Ascending aorta (tissue), 2 donors: ENCODE measurements around the gene MDGA2. TPM values are rescaled to one million over a fixed set of nuclear protein-coding genes. Genes with fewer than 3 reads are reported as not detected.

Experiments used
- DNase-seq, 2 donors: peaks; one replicate each; pipeline ENCODE4 v3.0.0-alpha.2; 2019; ENCODE audit warnings: low spot score in 2 of 2
- H3K27ac ChIP-seq, 2 donors: fragments of 200-600 bp; sonication (generic); one replicate each; pipeline ENCODE4 v1.5.1; 2016 to 2017; ENCODE audit warnings: mild to moderate bottlenecking in 1 of 2
- H3K27me3 ChIP-seq: fragments of 200-600 bp; sonication (generic); one replicate; pipeline ENCODE4 v1.5.1; 2017
- H3K36me3 ChIP-seq, 2 donors: fragments of 200-600 bp; sonication (generic); one replicate each; pipeline ENCODE4 v1.5.1; 2016
- H3K4me1 ChIP-seq, 2 donors: fragments of 200-600 bp; sonication (generic); one replicate each; pipeline ENCODE4 v1.5.1; 2016 to 2017; ENCODE audit warnings: mild to moderate bottlenecking in 1 of 2
- H3K4me3 ChIP-seq, 2 donors: fragments of 200-600 bp; sonication (generic); one replicate each; pipeline ENCODE4 v1.5.1; 2016 to 2017; ENCODE audit warnings: mild to moderate bottlenecking in 1 of 2
- H3K9me3 ChIP-seq, 2 donors: fragments of 200-600 bp; sonication (generic); one replicate each; pipeline ENCODE4 v1.5.1; 2016
- intact Hi-C: fragments of 100-400 bp; cut with DNase I; formaldehyde crosslinking; loops from one replicate; pipeline ENCODE4 v1.15.1; 2023
- total RNA-seq: library from RNA; depleted of rRNA; stranded (reverse); fragments of >200 nt; gene quantifications from one replicate; pipeline ENCODE4 v1.1.0, GENCODE V29; 2016
- TF ChIP-seq, protein P1 (sequence below), 3 experiments: fragments of 200-600 bp in 2 of 3; fragments of 450-650 bp in 1 of 3; sonication (generic) in 2 of 3; IDR thresholded peaks; one replicate each; pipeline ENCODE4 v1.5.1; 2016 to 2019; ENCODE audit warnings: antibody characterized with exemption in 3 of 3, mild to moderate bottlenecking in 1 of 3, moderate library complexity in 1 of 3

The MDGA2 gene
- total RNA-seq, 1 donor from 2014 or later: not detected

DNA sequence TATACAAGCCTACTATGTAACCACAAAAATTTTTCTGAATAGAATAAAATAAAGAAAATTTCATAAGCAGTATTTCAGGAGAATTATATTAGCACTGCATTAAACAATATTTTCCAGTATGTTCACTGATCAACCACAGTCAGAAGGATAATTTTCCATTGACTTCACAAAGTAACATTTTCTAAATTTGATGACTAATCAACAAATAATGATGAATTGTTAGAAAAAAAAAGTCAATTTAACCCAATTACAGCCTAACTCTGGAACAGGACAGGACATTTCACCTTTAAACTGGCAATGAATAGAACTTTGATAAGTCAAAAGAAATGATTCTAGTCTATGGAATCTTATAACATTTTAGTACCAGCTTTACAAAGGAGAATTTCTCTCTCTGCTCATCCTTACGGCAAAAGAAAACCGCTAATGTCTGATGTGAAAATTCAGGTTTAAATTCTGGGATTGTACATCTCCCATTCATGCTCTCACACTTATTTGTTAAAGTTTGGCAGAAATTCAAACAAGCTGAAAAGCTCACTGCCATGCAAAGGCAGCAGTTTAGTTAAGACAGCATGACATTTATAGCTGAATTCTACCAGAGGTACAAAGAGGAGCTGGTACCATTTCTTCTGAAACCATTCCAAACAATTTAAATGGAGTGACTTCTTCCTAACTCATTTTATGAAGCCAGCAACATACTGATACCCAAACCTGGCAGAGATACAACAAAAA, 84.5 kb downstream of the MDGA2 start:
- Histone ChIP-seq H3K27ac (no peak overlapping the region), H3K36me3 (no peaks in the 10 kb centered on the region), H3K27me3 (no peaks in the 10 kb centered on the region), H3K9me3 (no peaks in the 10 kb centered on the region), H3K4me3 (no peak overlapping the region), H3K4me1 (no peaks in the 10 kb centered on the region)
- intact Hi-C loops: no loop called here
- DNase-seq: no peak
- TF ChIP-seq, protein P1, sequence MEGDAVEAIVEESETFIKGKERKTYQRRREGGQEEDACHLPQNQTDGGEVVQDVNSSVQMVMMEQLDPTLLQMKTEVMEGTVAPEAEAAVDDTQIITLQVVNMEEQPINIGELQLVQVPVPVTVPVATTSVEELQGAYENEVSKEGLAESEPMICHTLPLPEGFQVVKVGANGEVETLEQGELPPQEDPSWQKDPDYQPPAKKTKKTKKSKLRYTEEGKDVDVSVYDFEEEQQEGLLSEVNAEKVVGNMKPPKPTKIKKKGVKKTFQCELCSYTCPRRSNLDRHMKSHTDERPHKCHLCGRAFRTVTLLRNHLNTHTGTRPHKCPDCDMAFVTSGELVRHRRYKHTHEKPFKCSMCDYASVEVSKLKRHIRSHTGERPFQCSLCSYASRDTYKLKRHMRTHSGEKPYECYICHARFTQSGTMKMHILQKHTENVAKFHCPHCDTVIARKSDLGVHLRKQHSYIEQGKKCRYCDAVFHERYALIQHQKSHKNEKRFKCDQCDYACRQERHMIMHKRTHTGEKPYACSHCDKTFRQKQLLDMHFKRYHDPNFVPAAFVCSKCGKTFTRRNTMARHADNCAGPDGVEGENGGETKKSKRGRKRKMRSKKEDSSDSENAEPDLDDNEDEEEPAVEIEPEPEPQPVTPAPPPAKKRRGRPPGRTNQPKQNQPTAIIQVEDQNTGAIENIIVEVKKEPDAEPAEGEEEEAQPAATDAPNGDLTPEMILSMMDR (IDR thresholded peaks at IDR 0.05): no peak

DNA sequence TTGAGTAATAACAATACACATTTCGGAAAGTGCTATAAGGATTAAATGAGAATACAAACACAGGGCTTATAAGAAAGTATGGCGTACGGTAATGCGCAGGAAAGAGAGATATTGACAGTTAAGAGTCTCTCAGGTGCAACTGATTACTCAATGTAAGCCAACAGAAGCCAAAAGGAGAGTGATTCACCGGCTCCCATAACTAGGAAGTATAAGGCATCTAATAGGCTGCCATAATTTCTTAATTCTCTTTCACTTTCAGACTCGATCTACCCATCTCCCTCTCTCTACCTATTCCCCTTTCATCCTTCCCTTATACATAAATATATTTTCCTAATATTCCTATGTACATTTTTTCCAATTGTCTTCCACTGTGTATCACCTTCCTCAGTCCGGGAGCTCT, 90.0 kb downstream of the MDGA2 start:
- Histone ChIP-seq H3K36me3 (no peaks in the 10 kb centered on the region), H3K27me3 (no peaks in the 10 kb centered on the region), H3K9me3 (no peaks in the 10 kb centered on the region), H3K4me1 (no peaks in the 10 kb centered on the region), H3K4me3 (no peak overlapping the region), H3K27ac (no peak overlapping the region)
- intact Hi-C loops: no loop called here
- DNase-seq: no peak
- TF ChIP-seq, protein P1 (IDR thresholded peaks at IDR 0.05): no peak

DNA sequence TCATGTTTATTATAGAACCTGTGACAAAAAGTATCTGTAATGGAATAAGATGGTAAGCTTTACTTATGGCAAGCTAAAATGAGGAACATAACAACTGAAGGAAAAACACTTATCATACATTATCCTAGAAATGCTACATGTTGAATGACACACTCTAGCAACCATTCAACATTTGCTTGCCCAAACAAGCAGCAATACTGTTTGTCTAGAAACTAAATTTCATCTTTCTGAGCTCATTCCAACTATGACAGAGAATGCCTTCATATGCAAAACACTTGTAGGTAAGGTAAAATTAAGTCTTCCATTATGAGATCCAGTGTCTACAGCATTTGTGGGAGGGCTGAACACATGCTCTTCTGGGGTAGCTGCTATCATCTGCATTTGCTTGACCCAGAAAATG, 108.1 kb downstream of the MDGA2 start:
- DNase-seq: no peak
- H3K4me1 ChIP-seq: no peaks in the 10 kb centered on the region
- H3K27me3 ChIP-seq: no peaks in the 10 kb centered on the region

DNA sequence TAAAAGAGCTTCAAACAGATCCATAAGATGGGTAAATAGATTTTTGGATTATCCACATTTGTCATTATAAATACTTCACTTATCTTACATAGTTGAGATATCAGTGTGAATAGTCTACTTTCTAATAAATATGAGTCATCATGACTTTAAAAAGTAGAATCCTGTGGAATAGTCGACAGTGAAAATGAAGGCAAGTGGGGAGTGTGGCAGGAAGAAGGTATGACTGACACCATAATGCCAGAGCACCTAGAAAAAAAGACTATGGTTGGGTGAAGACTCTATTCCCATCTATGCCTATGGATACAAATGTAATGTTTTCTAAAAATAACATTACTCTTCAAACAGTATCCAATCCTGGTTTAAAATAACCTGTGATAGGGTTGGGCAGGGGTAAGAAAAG, 117.5 kb downstream of the MDGA2 start:
- TF ChIP-seq, protein P1 (IDR thresholded peaks at IDR 0.05): no peak
- Histone ChIP-seq H3K36me3 (no peaks in the 10 kb centered on the region), H3K27me3 (no peaks in the 10 kb centered on the region)

More for the DNA sequence above, 108.1 kb downstream of the MDGA2 start:
- H3K9me3 ChIP-seq: no peaks in the 10 kb centered on the region
- TF ChIP-seq, protein P1 (IDR thresholded peaks at IDR 0.05): no peak
- no peak overlapping the region for H3K4me3 ChIP-seq
- intact Hi-C loops: no loop called here
- no peaks in the 10 kb centered on the region for H3K36me3 ChIP-seq
- no peak overlapping the region for H3K27ac ChIP-seq

DNA sequence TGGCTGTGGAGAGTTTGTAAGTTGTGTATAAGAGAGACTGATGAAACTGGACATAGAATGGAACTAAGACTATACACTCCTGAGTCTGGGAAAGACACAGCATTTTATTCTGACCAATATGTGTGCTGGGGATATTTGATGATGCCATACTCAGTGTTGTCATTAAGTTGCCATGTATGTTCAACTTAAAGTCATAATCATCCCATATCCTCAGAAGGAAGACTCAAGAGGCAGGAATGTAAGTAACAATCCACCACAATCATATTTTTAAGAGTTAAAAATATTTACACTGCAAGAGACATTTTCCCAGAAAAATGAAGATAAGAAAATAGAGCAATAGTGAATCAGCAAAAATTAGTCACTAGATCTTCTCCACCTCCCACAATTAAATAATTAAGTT, 120.1 kb downstream of the MDGA2 start:
- TF ChIP-seq, protein P1 (IDR thresholded peaks at IDR 0.05): no peak
- no peaks in the 10 kb centered on the region for H3K27me3 ChIP-seq
- no peak overlapping the region for H3K4me3 ChIP-seq
- no peak overlapping the region for H3K27ac ChIP-seq
- no peaks in the 10 kb centered on the region for H3K36me3 ChIP-seq
- no peaks in the 10 kb centered on the region for H3K4me1 ChIP-seq
- no peak for DNase-seq
- intact Hi-C loops: no loop called here
- no peaks in the 10 kb centered on the region for H3K9me3 ChIP-seq

More for the DNA sequence above, 117.5 kb downstream of the MDGA2 start:
- Histone ChIP-seq H3K9me3 (no peaks in the 10 kb centered on the region), H3K27ac (no peak overlapping the region), H3K4me3 (no peak overlapping the region), H3K4me1 (no peaks in the 10 kb centered on the region)
- DNase-seq: no peak
- intact Hi-C loops: no loop called here
